Heart right ventricle (tissue), 16 donors: Measurements from ENCODE around the gene DYNC1LI1. TPM values are rescaled to one million over a fixed set of nuclear protein-coding genes. Genes with fewer than 3 reads are reported as not detected.

Source experiments
- ATAC-seq, 8 donors: fragments of 200-7000 bp; cut with Tn5 transposase; one replicate each; pipeline ENCODE4 v1.9.1; 2020; ENCODE audit warnings: mild to moderate bottlenecking in 8 of 8, moderate library complexity in 8 of 8, moderate number of reproducible peaks in 1 of 8
- DNase-seq, 2 donors: peaks; one replicate each; pipeline ENCODE4 v3.0.0-alpha.2; 2020
- H3K27ac ChIP-seq, 10 donors: fragments of 200-600 bp; sonication (generic) in 2 of 10; one replicate each; pipeline versions ENCODE4 v1.5.0 to v1.8.0; 2020 to 2022; ENCODE audit warnings: mild to moderate bottlenecking in 3 of 10
- H3K27me3 ChIP-seq, 7 donors: fragments of 200-600 bp; one replicate each; pipeline ENCODE4 v1.8.0; 2021 to 2022; ENCODE audit warnings: mild to moderate bottlenecking in 2 of 7
- H3K36me3 ChIP-seq, 9 donors: fragments of 200-600 bp; sonication (generic) in 1 of 9; one replicate each; pipeline versions ENCODE4 v1.5.0 to v1.8.0; 2020 to 2022; ENCODE audit warnings: mild to moderate bottlenecking in 2 of 9
- H3K4me1 ChIP-seq, 9 donors: fragments of 200-600 bp; sonication (generic) in 1 of 9; one replicate each; pipeline versions ENCODE4 v1.5.0 to v1.8.0; 2020 to 2022; ENCODE audit warnings: mild to moderate bottlenecking in 4 of 9
- H3K4me3 ChIP-seq, 10 donors: fragments of 200-600 bp; sonication (generic) in 2 of 10; one replicate each; pipeline versions ENCODE4 v1.5.0 to v1.8.0; 2020 to 2022; ENCODE audit warnings: mild to moderate bottlenecking in 7 of 10, moderate library complexity in 2 of 10
- H3K9me3 ChIP-seq, 11 donors: fragments of 200-600 bp in 10 of 11; sonication (generic) in 2 of 11; one replicate each; pipeline versions ENCODE4 v1.5.0 to v1.8.0; 2013 to 2022; ENCODE audit warnings: mild to moderate bottlenecking in 2 of 11, control low read depth in 1 of 11, moderate library complexity in 1 of 11
- WGBS, 2 donors: extraction: QIAGEN DNeasy Blood & Tissue Kit; methylation state at CpG; one replicate each; pipeline ENCODE4 v1.1.7; 2013; ENCODE audit warnings: inconsistent platforms in 1 of 2; 5-methylcytosine and 5-hydroxymethylcytosine counted together
- intact Hi-C, 10 donors: fragments of 100-400 bp; cut with DNase I; formaldehyde crosslinking; loops; one replicate each; pipeline versions ENCODE4 v1.11.1 to v1.14.2; 2022
- polyA plus RNA-seq, 2 donors: library from polyadenylated mRNA; stranded (reverse); fragments of 200-250 nt; gene quantifications; one replicate each; pipeline ENCODE4 v1.2.3, GENCODE V29; 2013
- total RNA-seq, 10 donors: library from RNA; stranded (reverse); fragmentation: NEBNext Ultra II Directional in 3 of 10; extraction: Animal tissue kit (Norgen Biotek cat#: 25700) in 3 of 10; gene quantifications; one replicate each; pipeline versions ENCODE4 v1.2.1 to v1.2.4, GENCODE V29; 2021 to 2023
- TF ChIP-seq, protein P1 (sequence below), 9 donors: fragments of 200-600 bp; sonication (generic) in 2 of 9; IDR thresholded peaks; one replicate each; pipeline versions ENCODE4 v1.5.0 to v1.8.0; 2021 to 2022; ENCODE audit warnings: antibody characterized with exemption in 9 of 9, mild to moderate bottlenecking in 5 of 9, moderate library complexity in 1 of 9
- donor health status: Arrhythmogenic right ventricular cardiomyopathy.
- donor health status: ischemic (EF 13 %, LVEDD 7.1; RV severe dilation, severe dysfunction).
- donor health status: healthy with polysubstance abuse.
- donor health status: DM: no; HTN: yes; CAD: no.
- donor health status: DM: no; HTN: no; CAD: no.
- donor health status: ischemic (EF 25% LVEDD 6.9; RV normal size, moderate dysfunction).
- donor health status: ischemic (EF 25% LVEDD 5.7; RV mildly dilated, moderate dysfunction).
- donor health status: healthy.
- donor health status: DM: yes; HTN: yes; CAD: no.
- donor health status: Ischemic cardiomyopathy.
- donor health status: ischemic (EF 35%, LVEDD 5.7; RV mildly dilated, moderate dysfunction).
- donor health status: nonischemic (EF 11% LVEDD 7.7; RV severe dilation, severe dysfunction).
- donor health status: DM: yes; HTN: yes; CAD: no.
- donor health status: PGD.
- donor health status: ischemic (EF 29% LVEDD 5.4; RV normal size, mild dysfunction).
- donor health status: nonischemic (EF 23%, LVEDD 6.1; RV moderate dilation, normal function).

The DYNC1LI1 gene
- total and polyA plus RNA-seq, 12 donors, result 23.4 to 69.9 (median 52.4) TPM

DNA sequence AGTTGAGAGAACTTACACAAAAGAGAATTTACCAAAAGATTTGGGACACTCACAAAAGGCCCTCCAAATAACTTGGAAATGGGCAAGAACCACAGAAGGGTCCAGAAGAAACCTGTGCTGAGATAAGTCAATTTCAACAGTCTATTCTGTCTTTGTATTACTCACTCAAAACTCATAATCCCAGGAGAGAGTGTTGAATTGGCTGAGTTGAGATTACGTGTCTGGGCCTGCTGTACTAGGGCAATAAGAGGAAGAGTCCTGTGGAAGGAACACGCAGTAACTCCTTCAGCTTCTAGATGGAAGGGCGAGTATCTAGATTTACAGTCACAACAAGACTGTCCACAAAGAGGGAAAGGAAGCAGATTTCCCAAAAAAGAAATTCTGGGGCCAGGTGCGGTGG, 42.5 kb upstream of the DYNC1LI1 start:
- no peaks in the 10 kb centered on the region for H3K9me3 ChIP-seq
- WGBS, 2 donors, result 85 to 90% methylated on average over 4 of the region's 4 CpGs
- H3K4me3 ChIP-seq, result no peak overlapping the region
- H3K27me3 ChIP-seq, result no peaks in the 10 kb centered on the region
- peak overlapping the region in 5 of 10 donors; percentile 29 to 75 (median 39) for H3K27ac ChIP-seq
- peaks cover 0 to 4% (median 0%) of the 10 kb centered on the region in 9 donors for H3K4me1 ChIP-seq
- H3K36me3 ChIP-seq, result no peaks in the 10 kb centered on the region
- intact Hi-C loops, result no loop called here
- TF ChIP-seq, protein P1, sequence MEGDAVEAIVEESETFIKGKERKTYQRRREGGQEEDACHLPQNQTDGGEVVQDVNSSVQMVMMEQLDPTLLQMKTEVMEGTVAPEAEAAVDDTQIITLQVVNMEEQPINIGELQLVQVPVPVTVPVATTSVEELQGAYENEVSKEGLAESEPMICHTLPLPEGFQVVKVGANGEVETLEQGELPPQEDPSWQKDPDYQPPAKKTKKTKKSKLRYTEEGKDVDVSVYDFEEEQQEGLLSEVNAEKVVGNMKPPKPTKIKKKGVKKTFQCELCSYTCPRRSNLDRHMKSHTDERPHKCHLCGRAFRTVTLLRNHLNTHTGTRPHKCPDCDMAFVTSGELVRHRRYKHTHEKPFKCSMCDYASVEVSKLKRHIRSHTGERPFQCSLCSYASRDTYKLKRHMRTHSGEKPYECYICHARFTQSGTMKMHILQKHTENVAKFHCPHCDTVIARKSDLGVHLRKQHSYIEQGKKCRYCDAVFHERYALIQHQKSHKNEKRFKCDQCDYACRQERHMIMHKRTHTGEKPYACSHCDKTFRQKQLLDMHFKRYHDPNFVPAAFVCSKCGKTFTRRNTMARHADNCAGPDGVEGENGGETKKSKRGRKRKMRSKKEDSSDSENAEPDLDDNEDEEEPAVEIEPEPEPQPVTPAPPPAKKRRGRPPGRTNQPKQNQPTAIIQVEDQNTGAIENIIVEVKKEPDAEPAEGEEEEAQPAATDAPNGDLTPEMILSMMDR (IDR thresholded peaks at IDR 0.05), result no peak
- DNase-seq, result no peak
- peak in 6 of 8 donors; percentile 45 to 83 (median 74) for ATAC-seq

DNA sequence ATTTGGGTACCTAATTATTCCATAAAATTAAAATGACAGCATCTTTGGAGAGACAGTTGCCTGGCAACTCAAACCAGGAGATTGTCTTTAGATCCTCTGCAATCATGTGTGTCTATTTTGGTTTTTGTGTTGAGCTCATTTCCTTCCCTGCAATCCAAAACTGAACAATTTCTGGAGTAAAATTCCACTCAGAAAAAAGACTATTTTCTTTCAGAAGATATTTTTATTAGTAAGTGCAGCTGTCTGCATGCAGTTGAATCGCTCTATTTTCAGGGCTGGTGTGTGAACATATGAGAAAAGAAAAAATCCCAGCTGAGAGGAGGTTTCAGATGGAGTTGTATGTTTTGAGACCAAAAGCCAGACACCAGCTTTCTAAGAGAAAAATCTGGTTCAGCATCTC, 41.9 kb upstream of the DYNC1LI1 start:
- intact Hi-C loops, result no loop called here
- peak overlapping the region in 6 of 10 donors; percentile 1 to 75 (median 35) for H3K27ac ChIP-seq

DNA sequence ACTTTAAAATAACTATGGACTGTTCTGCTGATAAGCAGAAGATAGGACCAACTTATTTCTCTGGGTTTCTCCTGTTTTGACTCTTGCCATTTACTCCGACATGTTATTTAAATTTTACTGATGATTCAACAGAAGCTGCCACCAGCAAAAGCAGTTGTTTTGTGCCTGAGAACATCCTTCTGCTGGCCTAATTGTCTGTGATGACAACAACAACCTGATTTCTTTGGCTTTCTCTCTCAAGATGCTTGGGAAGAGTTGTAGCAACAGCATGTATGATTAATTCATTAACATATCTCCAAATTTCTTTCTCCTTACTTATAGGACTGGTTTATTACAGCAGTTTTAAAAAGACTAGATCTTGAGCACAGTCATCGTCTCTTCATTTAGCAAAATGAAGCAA, 36.9 kb upstream of the DYNC1LI1 start:
- no peak for ATAC-seq
- H3K27ac ChIP-seq, result no peak overlapping the region
- TF ChIP-seq, protein P1 (IDR thresholded peaks at IDR 0.05), result no peak
- WGBS, 2 donors, result 86 to 90% methylated on average over 2 of the region's 2 CpGs
- no peaks in the 10 kb centered on the region for H3K36me3 ChIP-seq
- no peaks in the 10 kb centered on the region for H3K4me1 ChIP-seq
- no peaks in the 10 kb centered on the region for H3K27me3 ChIP-seq
- DNase-seq, result no peak
- H3K9me3 ChIP-seq, result no peaks in the 10 kb centered on the region
- intact Hi-C loops, result loop anchor here in 1 of 10 donors (10.0 kb wide), 1 partner anchor 47 kb away; no protein-coding TSS in a partner anchor
- H3K4me3 ChIP-seq, result no peak overlapping the region

More for the DNA sequence above, 41.9 kb upstream of the DYNC1LI1 start:
- Histone ChIP-seq H3K4me1 (peaks cover 0 to 4% (median 0%) of the 10 kb centered on the region in 9 donors), H3K4me3 (no peak overlapping the region), H3K36me3 (no peaks in the 10 kb centered on the region), H3K27me3 (no peaks in the 10 kb centered on the region), H3K9me3 (no peaks in the 10 kb centered on the region)
- TF ChIP-seq, protein P1 (IDR thresholded peaks at IDR 0.05), result no peak
- 49 to 72% methylated on average over 1 of the region's 1 CpG for WGBS, 2 donors
- DNase-seq (no peak), ATAC-seq (peak in 4 of 8 donors; percentile 47 to 64 (median 57))

DNA sequence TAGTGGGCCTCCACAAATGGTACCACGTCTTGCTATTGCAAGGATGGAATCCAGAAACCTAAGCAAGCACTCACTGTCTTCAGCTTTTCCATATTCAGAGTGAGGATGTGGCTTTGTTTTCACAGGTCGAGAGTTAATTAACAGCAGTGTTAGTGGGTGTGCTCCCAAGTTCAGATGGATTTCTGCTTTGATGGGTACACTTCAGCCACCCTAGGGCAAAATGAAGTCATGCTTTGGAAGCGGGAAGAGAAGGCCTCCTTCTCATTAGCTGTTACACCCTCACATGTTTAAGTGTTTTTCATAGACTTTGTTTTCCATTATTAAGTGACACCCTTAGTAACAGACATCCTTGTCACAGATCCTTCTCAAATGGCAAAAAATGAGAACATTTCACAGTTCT, 36.3 kb upstream of the DYNC1LI1 start:
- WGBS, 2 donors, result 85 to 87% methylated on average over 3 of the region's 3 CpGs
- TF ChIP-seq, protein P1 (IDR thresholded peaks at IDR 0.05), result no peak
- intact Hi-C loops, result loop anchor here in 1 of 10 donors (10.0 kb wide), 1 partner anchor 48 kb away; no protein-coding TSS in a partner anchor
- ATAC-seq (no peak), DNase-seq (no peak)
- no peak overlapping the region for H3K27ac ChIP-seq
- H3K4me1 ChIP-seq, result no peaks in the 10 kb centered on the region
- H3K9me3 ChIP-seq, result no peaks in the 10 kb centered on the region
- H3K4me3 ChIP-seq, result no peak overlapping the region
- no peaks in the 10 kb centered on the region for H3K27me3 ChIP-seq
- no peaks in the 10 kb centered on the region for H3K36me3 ChIP-seq
